HEK293 (cell line): Measurements from ENCODE around the gene CRACDL.

Source experiments
- CTCF ChIA-PET: fragments of 350-600 bp; formaldehyde crosslinking; extraction: SDS; loops from one replicate; lab custom pipeline; 2021; ENCODE audit warnings: antibody characterized with exemption; lab: Yijun Ruan, JAX
- POLR2A ChIA-PET: fragments of 300-600 bp; formaldehyde crosslinking; extraction: SDS; loops from one replicate; lab custom pipeline; 2020; ENCODE audit warnings: antibody characterized with exemption, inconsistent platforms; lab: Yijun Ruan, JAX
- H3K27ac ChIP-seq: fragments of 200-500 bp; sonication (Bioruptor generic); 2 replicates; pipeline ENCODE4 v1.5.1; 2014; ENCODE audit warnings: low read depth, low read length, control low read depth, inconsistent platforms; ENCODE audit errors: extremely low read depth
- H3K36me3 ChIP-seq, 2 experiments: fragments of 200-500 bp in 1 of 2; sonication (Bioruptor generic) in 1 of 2; 1 replicate in 1 of 2; 2 replicates in 1 of 2; pipeline ENCODE4 v1.5.1; 2014 to 2017; ENCODE audit warnings: inconsistent platforms in 2 of 2, low read length in 2 of 2; ENCODE audit not compliant: control insufficient read depth in 2 of 2, insufficient read depth in 1 of 2
- H3K4me1 ChIP-seq: fragments of 200-500 bp; sonication (Bioruptor generic); 2 replicates; pipeline ENCODE4 v1.5.1; 2014; ENCODE audit warnings: mild to moderate bottlenecking, low read length, inconsistent platforms; ENCODE audit not compliant: control insufficient read depth, insufficient read depth
- H3K4me3 ChIP-seq: 2 replicates; pipeline ENCODE4 v1.5.1; 2011; ENCODE audit warnings: low read depth, mild to moderate bottlenecking, control low read depth, low read length, moderate library complexity
- H3K9me3 ChIP-seq: fragments of 200-500 bp; sonication (Bioruptor generic); 2 replicates; pipeline ENCODE4 v1.5.1; 2014; ENCODE audit warnings: low read depth, low read length, inconsistent platforms; ENCODE audit not compliant: control insufficient read depth, insufficient read depth
- GLI2 ChIP-seq: fragments of 450-650 bp; formaldehyde crosslinking; IDR thresholded peaks from 2 replicates; pipeline ENCODE4; 2017; ENCODE audit warnings: missing biosample characterization, missing genetic modification characterization, low read depth, borderline replicate concordance
- GLIS2 ChIP-seq: fragments of 450-650 bp; formaldehyde crosslinking; IDR thresholded peaks from 2 replicates; pipeline ENCODE4 v1.5.1; 2016; ENCODE audit warnings: missing biosample characterization, missing genetic modification characterization
- TCF7L2 ChIP-seq: IDR thresholded peaks from 2 replicates; pipeline ENCODE4 v1.6.1; 2011; ENCODE audit warnings: low read depth, mild to moderate bottlenecking, inconsistent platforms, low read length, moderate library complexity, borderline replicate concordance
- ZBTB49 ChIP-seq: fragments of 450-650 bp; formaldehyde crosslinking; IDR thresholded peaks from 2 replicates; pipeline ENCODE4 v1.5.1; 2016; ENCODE audit warnings: missing biosample characterization, missing genetic modification characterization, low read depth
- ZNF114 ChIP-seq: fragments of 450-650 bp; formaldehyde crosslinking; IDR thresholded peaks from 2 replicates; pipeline ENCODE4 v1.5.0; 2017; ENCODE audit warnings: missing biosample characterization, missing genetic modification characterization
- ZNF148 ChIP-seq: fragments of 450-650 bp; formaldehyde crosslinking; IDR thresholded peaks from 2 replicates; pipeline ENCODE4 v1.5.0; 2017; ENCODE audit warnings: missing biosample characterization, missing genetic modification characterization, borderline replicate concordance
- ZNF202 ChIP-seq: fragments of 450-650 bp; formaldehyde crosslinking; IDR thresholded peaks from 2 replicates; pipeline ENCODE4 v1.5.1; 2016; ENCODE audit warnings: missing biosample characterization, missing genetic modification characterization, borderline replicate concordance
- ZNF221 ChIP-seq: fragments of 450-650 bp; formaldehyde crosslinking; IDR thresholded peaks from 2 replicates; pipeline ENCODE4 v1.5.1; 2017; ENCODE audit warnings: missing biosample characterization, missing genetic modification characterization, borderline replicate concordance
- ZNF302 ChIP-seq: fragments of 450-650 bp; formaldehyde crosslinking; IDR thresholded peaks from 2 replicates; pipeline ENCODE4 v1.5.1; 2016; ENCODE audit warnings: missing biosample characterization, missing genetic modification characterization, low read depth
- ZNF571 ChIP-seq: fragments of 450-650 bp; formaldehyde crosslinking; IDR thresholded peaks from 2 replicates; pipeline ENCODE4 v1.5.0; 2017; ENCODE audit warnings: missing biosample characterization, missing genetic modification characterization
- ZNF596 ChIP-seq: fragments of 450-650 bp; IDR thresholded peaks from 2 replicates; pipeline ENCODE4 v1.5.0; 2018; ENCODE audit warnings: missing biosample characterization, mild to moderate bottlenecking, missing genetic modification characterization, moderate library complexity
- ZNF610 ChIP-seq: fragments of 450-650 bp; formaldehyde crosslinking; IDR thresholded peaks from 2 replicates; pipeline ENCODE4 v1.5.1; 2016; ENCODE audit warnings: missing biosample characterization, missing genetic modification characterization, borderline replicate concordance
- ZSCAN18 ChIP-seq: fragments of 450-650 bp; formaldehyde crosslinking; IDR thresholded peaks from 2 replicates; pipeline ENCODE4 v1.5.1; 2016; ENCODE audit warnings: missing biosample characterization, missing genetic modification characterization
- ZSCAN30 ChIP-seq: fragments of 450-650 bp; IDR thresholded peaks from 2 replicates; pipeline ENCODE4 v1.5.1; 2018; ENCODE audit warnings: missing biosample characterization, mild to moderate bottlenecking, missing genetic modification characterization, moderate library complexity

Gene CRACDL

GRCh38 chr2:98793897-98794830, 141.9 kb downstream of the CRACDL start:
- no peak overlapping the region for H3K4me3 ChIP-seq
- no peaks in the 10 kb centered on the region for H3K4me1 ChIP-seq
- no peak overlapping the region for H3K27ac ChIP-seq
- TF ChIP-seq ZNF610 (tag by site-specific recombination) (no peak), ZSCAN30 (tag by site-specific recombination) (no peak), ZNF302 (tag by site-specific recombination) (no peak)
- H3K36me3 ChIP-seq: no peaks in the 10 kb centered on the region
- CTCF ChIA-PET: no interaction called here
- H3K9me3 ChIP-seq: no peaks in the 10 kb centered on the region
- POLR2A ChIA-PET: no interaction called here

GRCh38 chr2:98793275-98793674, 142.8 kb downstream of the CRACDL start:
- ChIA-PET CTCF (no interaction called here), POLR2A (no interaction called here)
- TF ChIP-seq ZNF148 (tag by site-specific recombination) (no peak), TCF7L2 (no peak), ZNF202 (tag by site-specific recombination) (no peak), GLIS2 (tag by site-specific recombination) (no peak), ZNF596 (tag by site-specific recombination) (no peak), ZSCAN18 (tag by site-specific recombination) (no peak), ZNF571 (tag by site-specific recombination) (no peak), ZNF114 (tag by site-specific recombination) (no peak), ZBTB49 (tag by site-specific recombination) (no peak), GLI2 (tag by site-specific recombination) (no peak), ZNF221 (tag by site-specific recombination) (no peak)
- Histone ChIP-seq H3K36me3 (no peaks in the 10 kb centered on the region), H3K9me3 (no peaks in the 10 kb centered on the region), H3K4me1 (no peaks in the 10 kb centered on the region), H3K4me3 (no peak overlapping the region), H3K27ac (no peak overlapping the region)
